ENCODE results near the gene SSTR3. TPM values are rescaled to one million over a fixed set of nuclear protein-coding genes. Genes with fewer than 3 reads are reported as not detected.

Gene SSTR3
- total and polyA plus RNA-seq, 9 donors: 1.6 to 9.2 (median 4.9) TPM

DNA sequence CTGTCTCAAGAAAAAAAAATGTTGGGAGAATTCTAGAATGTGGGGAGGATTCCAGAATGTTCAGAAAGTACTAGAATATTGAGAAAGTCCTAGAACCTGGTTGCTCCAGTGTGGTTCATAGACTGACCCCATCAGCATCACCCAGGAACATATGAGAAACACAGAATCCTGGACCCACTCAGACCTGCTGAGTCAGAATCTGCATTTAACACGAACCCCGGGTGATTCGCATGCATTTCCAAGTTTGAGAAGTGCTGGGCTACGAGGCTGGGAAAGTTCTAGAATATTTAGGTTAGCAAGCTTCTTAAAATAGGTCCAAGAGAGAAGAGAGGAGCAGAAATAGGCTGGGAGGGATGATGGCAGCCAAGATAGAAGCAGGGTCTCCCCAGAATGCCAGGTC lies 30.6 kb downstream of the SSTR3 start:
- Histone ChIP-seq H3K27ac (no peak overlapping the region), H3K4me3 (no peak overlapping the region), H3K4me1 (ENCODE audit: insufficient read depth) (peaks cover 6% of the 10 kb centered on the region), H3K36me3 (no peaks in the 10 kb centered on the region), H3K27me3 (no peaks in the 10 kb centered on the region), H3K9me3 (no peaks in the 10 kb centered on the region)
- TF ChIP-seq EP300 (IDR thresholded peaks at IDR 0.05): no peak
- no peak for TF ChIP-seq POLR2A (IDR thresholded peaks at IDR 0.05)
- TF ChIP-seq, protein P1, sequence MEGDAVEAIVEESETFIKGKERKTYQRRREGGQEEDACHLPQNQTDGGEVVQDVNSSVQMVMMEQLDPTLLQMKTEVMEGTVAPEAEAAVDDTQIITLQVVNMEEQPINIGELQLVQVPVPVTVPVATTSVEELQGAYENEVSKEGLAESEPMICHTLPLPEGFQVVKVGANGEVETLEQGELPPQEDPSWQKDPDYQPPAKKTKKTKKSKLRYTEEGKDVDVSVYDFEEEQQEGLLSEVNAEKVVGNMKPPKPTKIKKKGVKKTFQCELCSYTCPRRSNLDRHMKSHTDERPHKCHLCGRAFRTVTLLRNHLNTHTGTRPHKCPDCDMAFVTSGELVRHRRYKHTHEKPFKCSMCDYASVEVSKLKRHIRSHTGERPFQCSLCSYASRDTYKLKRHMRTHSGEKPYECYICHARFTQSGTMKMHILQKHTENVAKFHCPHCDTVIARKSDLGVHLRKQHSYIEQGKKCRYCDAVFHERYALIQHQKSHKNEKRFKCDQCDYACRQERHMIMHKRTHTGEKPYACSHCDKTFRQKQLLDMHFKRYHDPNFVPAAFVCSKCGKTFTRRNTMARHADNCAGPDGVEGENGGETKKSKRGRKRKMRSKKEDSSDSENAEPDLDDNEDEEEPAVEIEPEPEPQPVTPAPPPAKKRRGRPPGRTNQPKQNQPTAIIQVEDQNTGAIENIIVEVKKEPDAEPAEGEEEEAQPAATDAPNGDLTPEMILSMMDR (IDR thresholded peaks at IDR 0.05): no peak
- intact Hi-C loops (cut with DNase I): no loop called here
- DNase-seq: no peak
- 60 to 75% (median 66%) methylated on average over 4 of the region's 4 CpGs for WGBS, 3 donors

DNA sequence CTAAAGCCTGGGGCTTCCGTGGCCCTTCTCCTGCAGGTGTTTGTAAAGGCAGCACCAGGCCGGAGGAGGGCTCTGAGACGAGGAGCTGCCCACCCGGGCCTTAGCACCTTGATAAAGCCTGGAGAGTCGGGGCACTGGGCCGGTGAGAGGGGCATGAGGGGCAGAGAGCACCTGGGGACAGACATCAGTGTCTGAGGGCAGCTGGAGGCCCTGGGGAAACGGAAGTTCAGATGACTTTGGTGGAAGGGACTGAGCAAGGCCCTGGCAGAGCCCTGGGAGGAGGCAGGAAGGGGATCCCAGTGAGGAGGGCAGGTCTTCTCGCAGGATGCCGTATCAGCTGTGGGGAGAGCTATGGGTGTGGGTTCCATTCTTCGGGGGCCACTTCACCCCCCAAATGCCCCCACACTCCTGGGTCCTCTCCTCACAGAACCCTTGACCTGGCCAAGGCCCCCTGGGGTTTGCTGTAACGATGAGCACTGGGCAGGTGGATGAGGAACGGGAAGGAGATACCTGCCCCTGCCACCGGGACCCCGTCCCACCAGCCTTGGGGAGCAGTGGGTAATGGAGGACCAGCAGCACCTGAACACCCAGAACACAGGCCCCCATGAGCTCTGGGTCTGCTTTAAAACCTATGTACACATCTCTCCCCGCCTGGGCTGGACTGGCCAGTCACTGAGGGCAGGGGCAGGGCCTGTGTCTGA lies 31.6 kb downstream of the SSTR3 start:
- no peak overlapping the region for H3K27ac ChIP-seq
- TF ChIP-seq EP300 (IDR thresholded peaks at IDR 0.05) (no peak), POLR2A (IDR thresholded peaks at IDR 0.05) (no peak)
- TF ChIP-seq, protein P1 (IDR thresholded peaks at IDR 0.05): no peak
- WGBS, 3 donors: 86 to 90% (median 87%) methylated on average over 15 of the region's 15 CpGs
- H3K36me3 ChIP-seq: no peaks in the 10 kb centered on the region
- peak in 2 of 5 donors; percentile 13 to 28 for DNase-seq
- H3K27me3 ChIP-seq: no peaks in the 10 kb centered on the region
- no peaks in the 10 kb centered on the region for H3K9me3 ChIP-seq
- intact Hi-C loops (cut with DNase I): no loop called here
- H3K4me3 ChIP-seq: no peak overlapping the region
- peaks cover 13% of the 10 kb centered on the region for H3K4me1 ChIP-seq (ENCODE audit: insufficient read depth)

DNA sequence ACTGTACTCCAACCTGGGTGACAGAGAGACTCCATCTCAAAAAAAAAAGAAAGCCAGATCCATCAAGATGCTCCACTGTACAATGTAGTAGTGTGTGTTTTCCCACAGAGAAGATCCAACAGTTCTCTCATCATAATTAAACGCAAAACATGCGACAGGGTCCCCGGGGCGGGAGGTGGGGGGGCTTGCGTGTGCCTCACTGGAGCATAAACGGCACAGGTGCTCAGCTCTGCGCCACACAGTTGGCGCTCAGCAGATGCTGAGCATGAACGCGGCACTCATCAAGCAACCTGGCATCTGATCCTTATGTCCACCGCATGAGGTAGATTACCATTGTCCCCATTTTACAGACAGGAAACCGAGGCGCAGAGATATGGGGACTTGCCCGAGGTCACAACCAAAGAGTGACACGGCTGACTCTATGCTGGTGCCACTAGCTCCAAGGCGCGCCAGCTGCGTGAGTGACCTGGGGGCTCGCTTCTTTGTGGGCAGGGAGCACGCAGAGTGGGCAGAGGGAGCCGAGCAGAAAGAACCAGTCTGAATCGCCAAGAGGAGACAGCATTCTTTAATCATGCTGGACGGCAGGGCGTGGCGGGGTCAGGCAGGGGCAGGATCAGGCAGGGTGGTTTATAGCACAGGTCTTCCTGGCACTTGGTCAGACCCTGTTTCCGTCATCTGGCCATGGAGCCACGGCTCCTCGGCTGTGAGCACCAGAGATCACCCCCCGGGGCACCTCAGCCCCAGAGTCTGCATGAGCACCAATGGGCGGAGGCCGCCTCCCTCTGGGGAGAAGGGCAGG lies 32.5 kb downstream of the SSTR3 start:
- Histone ChIP-seq H3K4me3 (no peak overlapping the region), H3K27me3 (no peaks in the 10 kb centered on the region), H3K27ac (no peak overlapping the region), H3K9me3 (no peaks in the 10 kb centered on the region), H3K4me1 (ENCODE audit: insufficient read depth) (peaks cover 13% of the 10 kb centered on the region), H3K36me3 (no peaks in the 10 kb centered on the region)
- DNase-seq: peak in 3 of 5 donors; percentile 16 to 31 (median 18)
- intact Hi-C loops (cut with DNase I): no loop called here
- TF ChIP-seq EP300 (IDR thresholded peaks at IDR 0.05) (no peak), POLR2A (IDR thresholded peaks at IDR 0.05) (no peak)
- TF ChIP-seq, protein P1 (IDR thresholded peaks at IDR 0.05): no peak
- WGBS, 3 donors: 87 to 88% (median 87%) methylated on average over 29 to 31 of the region's 31 CpGs

DNA sequence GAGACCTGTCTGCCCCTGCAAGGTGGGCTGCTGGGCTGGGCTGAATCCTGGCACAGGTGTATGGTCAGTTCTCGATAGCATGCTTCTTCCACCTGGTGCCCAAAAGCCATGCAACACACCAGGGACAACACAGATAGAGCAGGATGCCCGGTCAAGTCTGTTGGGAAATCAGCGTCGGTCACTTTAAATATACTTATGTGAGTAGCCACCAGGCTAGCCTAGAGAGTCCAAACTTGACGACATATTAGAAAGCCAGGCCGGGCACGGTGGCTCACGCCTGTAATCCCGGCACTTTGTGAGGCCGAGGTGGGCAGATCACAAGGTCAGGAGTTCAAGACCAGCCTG lies 33.2 kb downstream of the SSTR3 start:
- peak in 2 of 5 donors; percentile 17 to 30 for DNase-seq
- Histone ChIP-seq H3K27ac (no peak overlapping the region), H3K9me3 (no peaks in the 10 kb centered on the region), H3K36me3 (no peaks in the 10 kb centered on the region), H3K27me3 (no peaks in the 10 kb centered on the region), H3K4me3 (no peak overlapping the region), H3K4me1 (ENCODE audit: insufficient read depth) (peaks cover 13% of the 10 kb centered on the region)
- 86 to 94% (median 89%) methylated on average over 10 of the region's 10 CpGs for WGBS, 3 donors
- intact Hi-C loops (cut with DNase I): no loop called here
- TF ChIP-seq, protein P1 (IDR thresholded peaks at IDR 0.05): no peak
- TF ChIP-seq EP300 (IDR thresholded peaks at IDR 0.05) (no peak), POLR2A (IDR thresholded peaks at IDR 0.05) (no peak)

All from ovary (tissue), 9 donors.